AG04449 (cell line): ENCODE data around the gene TTC12.

Source experiments
- CTCF ChIA-PET: fragments of 350-600 bp; formaldehyde crosslinking; extraction: SDS; loops from one replicate; lab custom pipeline; 2021; ENCODE audit warnings: antibody characterized with exemption; lab: Yijun Ruan, JAX
- POLR2A ChIA-PET: fragments of 400-600, 350-600 bp; formaldehyde crosslinking; extraction: SDS; loops from one replicate; lab custom pipeline; 2020; ENCODE audit warnings: antibody characterized with exemption, inconsistent platforms; lab: Yijun Ruan, JAX
- DNase-seq: peaks from one replicate; pipeline ENCODE4 v3.0.0-alpha.2; 2010; ENCODE audit warnings: low read depth, low spot score
- H3K4me3 ChIP-seq: 2 replicates; pipeline ENCODE4 v1.5.1; 2011; ENCODE audit warnings: low read depth, mild to moderate bottlenecking, control low read depth, low read length
- CTCF ChIP-seq: IDR thresholded peaks from one replicate; pipeline ENCODE4 v1.5.1; 2011; ENCODE audit warnings: mild to moderate bottlenecking, moderate library complexity, low read length, control low read depth, inconsistent platforms; ENCODE audit not compliant: insufficient read depth; ENCODE audit errors: missing control alignments

Gene TTC12

GRCh38 chr11:113370634-113371033, 56.3 kb downstream of the TTC12 start:
- POLR2A ChIA-PET = no interaction called here

GRCh38 chr11:113372309-113372708, 57.9 kb downstream of the TTC12 start:
- ChIA-PET POLR2A (no interaction called here), CTCF (interaction anchor here (1.1 kb wide), 1 partner anchor 161 kb away, joined by 5 read pairs; no protein-coding TSS in a partner anchor)
- no peak for TF ChIP-seq CTCF
- no peak for DNase-seq
- H3K4me3 ChIP-seq = no peak overlapping the region

More at GRCh38 chr11:113370634-113371033, 56.3 kb downstream of the TTC12 start:
- no peak overlapping the region for H3K4me3 ChIP-seq
- DNase-seq = no peak
- TF ChIP-seq CTCF = no peak
- CTCF ChIA-PET = no interaction called here

- no peak for DNase-seq
- ChIA-PET POLR2A (no interaction called here), CTCF (no interaction called here)
- H3K4me3 ChIP-seq = no peak overlapping the region
- TF ChIP-seq CTCF = no peak
These were observed 58.9 kb downstream of the TTC12 start for GRCh38 chr11:113373306-113373705.

GRCh38 chr11:113373981-113374560, 59.7 kb downstream of the TTC12 start:
- ChIA-PET CTCF (no interaction called here), POLR2A (no interaction called here)
- DNase-seq = no peak
- H3K4me3 ChIP-seq = no peak overlapping the region
- TF ChIP-seq CTCF = no peak

- H3K4me3 ChIP-seq = no peak overlapping the region
- no peak for TF ChIP-seq CTCF
- no peak for DNase-seq
- ChIA-PET CTCF (no interaction called here), POLR2A (no interaction called here)
These were observed 61.0 kb downstream of the TTC12 start for GRCh38 chr11:113375402-113375801.

- TF ChIP-seq CTCF = no peak
- DNase-seq = no peak
- ChIA-PET POLR2A (no interaction called here), CTCF (no interaction called here)
- no peak overlapping the region for H3K4me3 ChIP-seq
These were observed 61.8 kb downstream of the TTC12 start for GRCh38 chr11:113376156-113376555.
